ENCODE results near the gene UTP20.

- TF ChIP-seq, protein P1, sequence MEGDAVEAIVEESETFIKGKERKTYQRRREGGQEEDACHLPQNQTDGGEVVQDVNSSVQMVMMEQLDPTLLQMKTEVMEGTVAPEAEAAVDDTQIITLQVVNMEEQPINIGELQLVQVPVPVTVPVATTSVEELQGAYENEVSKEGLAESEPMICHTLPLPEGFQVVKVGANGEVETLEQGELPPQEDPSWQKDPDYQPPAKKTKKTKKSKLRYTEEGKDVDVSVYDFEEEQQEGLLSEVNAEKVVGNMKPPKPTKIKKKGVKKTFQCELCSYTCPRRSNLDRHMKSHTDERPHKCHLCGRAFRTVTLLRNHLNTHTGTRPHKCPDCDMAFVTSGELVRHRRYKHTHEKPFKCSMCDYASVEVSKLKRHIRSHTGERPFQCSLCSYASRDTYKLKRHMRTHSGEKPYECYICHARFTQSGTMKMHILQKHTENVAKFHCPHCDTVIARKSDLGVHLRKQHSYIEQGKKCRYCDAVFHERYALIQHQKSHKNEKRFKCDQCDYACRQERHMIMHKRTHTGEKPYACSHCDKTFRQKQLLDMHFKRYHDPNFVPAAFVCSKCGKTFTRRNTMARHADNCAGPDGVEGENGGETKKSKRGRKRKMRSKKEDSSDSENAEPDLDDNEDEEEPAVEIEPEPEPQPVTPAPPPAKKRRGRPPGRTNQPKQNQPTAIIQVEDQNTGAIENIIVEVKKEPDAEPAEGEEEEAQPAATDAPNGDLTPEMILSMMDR (IDR thresholded peaks at IDR 0.05; ENCODE audit: borderline replicate concordance, extremely low read depth, low read length, poor library complexity, severe bottlenecking) = no peak
- no peak for TF ChIP-seq EZH2 (IDR thresholded peaks at IDR 0.05; ENCODE audit: borderline replicate concordance, low read depth, low read length, severe bottlenecking)
Measured at GRCh38 chr12:101243074-101243473, 36.8 kb upstream of the UTP20 start.
